Stomach (tissue), 4 donors: ENCODE results near the gene ERC1.

ENCODE experiments used
- POLR2A ChIP-seq, 4 donors: fragments of 450-650 bp; IDR thresholded peaks; one replicate each; pipeline ENCODE4 v1.6.1; 2016; ENCODE audit warnings: antibody characterized with exemption in 4 of 4, control low read depth in 2 of 4, mild to moderate bottlenecking in 1 of 4, moderate library complexity in 1 of 4
- POLR2AphosphoS5 ChIP-seq, 3 donors: sonication (generic); formaldehyde crosslinking; IDR thresholded peaks; one replicate each; pipeline ENCODE4 v1.6.1; 2016; ENCODE audit warnings: antibody characterized with exemption in 3 of 3

DNA sequence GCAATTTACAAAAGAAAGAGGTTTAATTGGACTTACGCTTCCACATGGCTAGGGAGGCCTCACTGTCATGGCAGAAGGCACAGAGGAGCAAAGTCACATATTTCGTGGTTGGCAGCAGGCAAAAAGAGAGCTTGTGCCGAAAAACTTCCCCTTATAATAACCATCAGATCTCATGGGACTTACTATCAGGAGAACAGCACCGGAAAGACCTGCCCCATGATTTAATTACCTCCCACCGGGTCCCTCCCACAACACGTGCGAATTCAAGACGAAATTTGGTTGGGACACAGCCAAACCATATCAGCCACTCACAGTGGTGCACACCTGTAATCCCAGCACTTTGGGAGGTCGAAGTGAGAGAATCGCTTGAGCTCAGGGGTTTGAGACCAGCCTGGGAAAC is 534.8 kb downstream of the ERC1 start:
- no peak for TF ChIP-seq POLR2A (IDR thresholded peaks at IDR 0.05)
- no peak for TF ChIP-seq POLR2AphosphoS5 (IDR thresholded peaks at IDR 0.05)
